NCI-H345 treated with DMSO at 0.1 percent for 48 hours (cell line): Measurements from ENCODE around the gene ELOVL1.
A peak's percentile ranks its signal among the peaks of the same experiment; 100 is the strongest.
"Not testable (repeated sequence)": the region's sequence is repeated elsewhere in the genome, so short reads cannot be mapped to it uniquely, and the experiment has no call there.

Experiments
- DNase-seq: peaks from one replicate; lab custom pipeline; 2025; ENCODE audit not compliant: unreplicated experiment; lab: John Stamatoyannopoulos, UW

ELOVL1 gene

GRCh38 chr1:43382027-43382779, 14.4 kb upstream of the ELOVL1 start:
- DNase-seq, result peak; percentile 28

- no peak for DNase-seq
Observed at GRCh38 chr1:43381612-43382011, 13.8 kb upstream of the ELOVL1 start.

GRCh38 chr1:43379476-43379875, 11.7 kb upstream of the ELOVL1 start:
- DNase-seq, result no peak

DNA sequence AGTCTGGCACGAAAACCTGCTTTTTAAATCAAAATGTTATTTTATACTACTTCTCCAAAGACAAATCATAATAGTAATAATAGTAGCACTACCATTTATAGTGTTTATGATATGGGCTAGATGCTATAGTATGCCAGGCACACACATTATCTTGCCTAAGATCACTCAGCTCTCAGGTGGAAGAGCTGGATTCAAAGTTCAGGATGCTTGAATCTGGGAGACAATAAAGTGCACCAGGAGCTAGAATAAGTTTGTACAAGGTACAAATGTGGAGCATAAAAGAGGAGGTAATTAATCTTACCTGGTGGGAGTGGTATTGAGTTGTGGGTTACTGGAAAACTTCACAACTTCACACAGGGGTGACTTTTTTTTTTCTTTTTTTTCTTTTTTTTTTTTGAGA, 10.0 kb upstream of the ELOVL1 start:
- no peak for DNase-seq

DNA sequence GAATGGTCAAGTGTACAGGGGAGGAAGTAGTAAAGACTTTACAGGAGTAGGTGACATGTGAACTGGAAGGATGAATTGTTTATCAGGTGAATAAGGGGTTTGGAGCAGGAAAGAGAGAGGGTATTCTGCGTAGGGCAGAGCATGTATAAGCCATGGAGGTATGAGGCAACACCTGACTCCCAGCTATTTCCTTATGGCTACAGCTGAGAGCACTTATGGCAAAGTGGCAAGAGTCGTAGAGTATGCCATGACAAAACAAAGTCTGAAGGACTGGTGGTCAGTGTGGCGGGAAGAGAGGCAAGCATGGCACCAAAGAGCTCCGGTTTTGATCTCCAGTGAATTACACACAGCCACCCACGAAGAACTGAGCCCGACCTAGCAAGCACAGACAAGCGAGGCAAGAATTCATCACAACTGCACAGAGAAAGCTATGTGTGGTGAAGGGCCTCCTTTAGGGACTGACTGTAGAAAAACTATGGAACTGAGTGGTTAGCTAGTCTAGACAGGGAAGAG, 9.0 kb upstream of the ELOVL1 start:
- DNase-seq, result no peak

DNA sequence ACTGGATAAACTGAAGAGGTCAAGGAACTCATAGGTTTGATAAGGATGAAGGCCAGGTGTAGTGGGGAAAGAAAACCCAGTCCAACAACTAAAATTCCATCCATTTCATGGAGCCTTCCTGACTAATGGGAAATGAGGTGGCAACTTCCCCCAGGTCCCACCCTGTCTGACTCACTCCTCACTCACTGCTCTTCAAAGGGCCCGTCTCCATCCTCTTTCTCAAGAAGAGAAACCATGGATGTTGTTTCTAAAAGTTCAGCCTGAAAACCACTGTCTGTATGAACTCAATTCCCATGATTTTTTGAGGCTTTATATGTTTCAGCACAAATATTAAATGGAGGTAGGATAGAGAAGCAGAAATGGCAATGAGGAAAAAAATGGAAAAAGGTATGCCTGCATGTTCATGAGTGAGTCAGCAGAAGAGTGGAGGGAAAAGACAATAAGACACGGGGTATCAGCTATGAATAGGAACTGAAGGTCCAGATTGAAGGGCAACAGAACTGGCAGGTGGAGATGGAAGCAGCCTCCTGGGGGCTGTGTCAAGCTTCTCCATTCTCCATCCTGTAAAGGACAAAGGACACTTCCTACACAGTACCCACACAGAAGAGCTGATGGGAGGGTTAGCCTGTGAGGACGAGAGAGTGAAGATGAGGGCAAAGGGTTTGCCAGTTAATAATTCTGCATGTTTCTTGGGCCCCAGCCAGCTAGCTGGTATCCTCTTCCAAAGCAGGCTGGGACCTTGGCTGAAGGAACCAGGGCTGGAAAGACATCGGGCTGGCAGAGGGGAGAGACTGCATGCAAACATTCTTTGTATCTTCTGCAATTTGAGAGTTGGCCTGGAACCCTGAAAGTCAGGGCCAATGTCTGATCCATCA, 5.5 kb upstream of the ELOVL1 start:
- DNase-seq, result no peak

GRCh38 chr1:43372172-43372571, 4.4 kb upstream of the ELOVL1 start:
- no peak for DNase-seq

DNA sequence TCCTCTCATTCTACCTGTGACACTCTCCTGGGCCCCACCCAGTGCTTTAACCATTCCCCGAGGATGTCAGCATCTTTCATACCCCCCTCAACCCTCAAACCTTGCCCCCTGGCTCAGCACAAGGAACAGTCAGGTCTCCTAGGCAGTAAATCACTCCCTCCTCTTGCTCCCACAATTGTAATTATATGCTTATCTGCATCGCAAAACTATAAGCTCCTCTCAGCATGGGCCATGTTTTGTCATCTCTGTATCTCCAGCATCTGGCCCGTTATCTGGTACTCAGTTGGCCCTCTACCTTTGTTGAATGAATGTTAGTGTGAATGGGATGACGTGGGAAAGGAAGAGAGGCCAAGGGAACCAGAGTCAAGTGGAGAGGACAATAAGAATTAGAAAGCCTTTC, 2.8 kb upstream of the ELOVL1 start:
- DNase-seq, result no peak

- not testable (repeated sequence) for DNase-seq
Observed at GRCh38 chr1:43369779-43370178, 2.0 kb upstream of the ELOVL1 start.

- no peak for DNase-seq
Observed at GRCh38 chr1:43368646-43369020, 822 bp upstream of the ELOVL1 start.

DNA sequence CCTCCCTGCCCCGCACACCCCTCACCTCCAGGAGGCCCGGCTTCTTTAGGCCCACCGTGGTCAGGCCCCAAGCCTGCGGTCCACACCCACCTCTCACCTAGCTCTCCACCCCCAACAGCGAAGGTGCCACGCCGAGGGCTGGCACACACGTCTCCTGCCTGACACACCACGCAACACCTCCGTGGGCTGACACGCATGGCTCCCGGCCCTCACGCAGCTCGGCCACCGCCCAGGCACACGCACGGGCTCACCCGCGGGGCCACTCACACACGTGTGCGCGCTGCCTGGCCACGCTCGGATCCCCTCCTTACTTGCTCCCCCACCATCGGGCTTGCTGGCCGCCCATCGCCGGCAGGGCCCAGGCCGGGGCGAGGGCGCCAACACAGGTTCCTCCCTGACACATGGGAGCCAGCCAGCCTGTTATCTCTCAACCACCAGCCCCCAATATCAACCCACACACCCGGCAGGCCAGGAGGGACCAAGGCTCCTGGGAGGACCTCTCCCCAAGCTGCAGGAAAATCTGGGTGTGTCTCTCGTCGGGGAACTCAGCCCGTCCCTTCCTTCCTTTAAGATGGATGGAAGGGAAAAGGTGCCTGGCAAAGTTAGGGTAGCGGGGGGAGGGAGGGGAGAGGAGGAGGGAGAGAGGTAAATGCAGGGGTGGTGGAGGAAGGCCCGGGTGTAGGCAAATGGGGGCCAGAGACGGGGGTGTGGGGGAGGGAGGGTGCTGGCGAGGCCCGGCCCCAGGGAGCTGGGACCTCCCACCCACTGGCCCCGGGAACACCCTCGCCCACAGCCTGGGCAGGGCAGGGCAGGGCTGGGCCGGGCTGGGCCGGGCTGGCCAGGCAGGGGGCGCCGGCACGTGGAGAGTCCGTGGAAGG, 546 bp downstream of the ELOVL1 start:
- no peak for DNase-seq

DNA sequence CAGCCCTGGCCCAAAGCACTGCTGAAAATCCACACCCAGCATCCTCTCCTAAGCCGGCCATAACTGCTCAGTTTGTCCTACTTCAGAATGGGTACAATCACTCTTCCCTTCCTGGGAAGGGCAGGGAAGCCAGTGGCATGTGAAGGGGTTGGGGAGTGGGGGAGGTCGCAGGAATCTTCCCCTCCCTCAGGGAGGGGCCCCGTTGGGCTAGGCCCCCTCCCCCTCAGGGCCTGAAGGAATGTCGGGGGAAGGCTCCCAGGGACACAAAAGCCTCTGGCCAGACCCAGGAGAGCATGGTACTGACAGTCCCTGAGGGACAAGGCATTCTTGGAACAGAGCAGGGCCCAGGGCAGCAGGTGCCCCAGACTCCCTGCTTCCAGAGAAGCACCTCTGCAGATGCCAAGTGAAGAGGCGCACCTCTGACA, 1.2 kb downstream of the ELOVL1 start:
- no peak for DNase-seq

DNA sequence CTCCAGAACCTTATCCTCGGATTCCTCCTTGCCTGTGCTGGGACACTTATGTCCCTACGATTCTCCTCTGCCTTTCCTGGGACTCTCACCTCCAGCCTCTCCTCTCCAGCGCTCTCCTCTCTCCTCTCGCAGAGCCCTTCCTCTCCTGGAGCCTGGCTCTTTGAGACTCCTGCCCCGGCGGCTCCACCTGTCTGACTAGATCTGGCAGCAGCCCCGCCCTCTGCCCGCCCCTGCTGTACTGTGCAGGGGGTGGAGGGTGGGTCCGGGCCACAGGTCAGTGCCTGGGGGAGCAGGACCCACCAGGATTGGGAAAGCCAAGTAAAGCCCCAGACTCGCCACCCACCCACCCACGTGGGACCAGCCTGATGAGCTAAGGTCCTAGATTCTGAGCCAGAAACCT, 1.6 kb downstream of the ELOVL1 start:
- DNase-seq, result no peak

DNA sequence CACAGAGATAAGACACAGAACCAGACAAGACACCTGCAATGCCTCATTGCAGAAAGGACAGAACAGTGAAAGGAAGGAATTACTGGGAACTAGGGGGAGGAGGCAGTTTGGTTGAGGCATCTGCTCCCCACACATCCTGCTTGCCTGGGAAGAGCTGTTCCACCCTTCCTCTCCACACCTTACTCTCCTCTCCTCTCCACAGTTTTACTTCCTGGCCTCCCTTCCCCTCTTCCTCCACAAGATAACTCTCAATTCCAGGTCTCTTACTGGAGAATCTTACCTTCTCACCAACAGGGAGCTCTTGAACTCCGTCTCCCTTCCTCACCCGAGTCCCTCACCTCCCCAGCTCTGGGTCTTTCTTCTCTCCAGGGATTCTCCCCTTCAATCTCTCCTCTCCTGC, 2.1 kb downstream of the ELOVL1 start:
- DNase-seq, result no peak

DNA sequence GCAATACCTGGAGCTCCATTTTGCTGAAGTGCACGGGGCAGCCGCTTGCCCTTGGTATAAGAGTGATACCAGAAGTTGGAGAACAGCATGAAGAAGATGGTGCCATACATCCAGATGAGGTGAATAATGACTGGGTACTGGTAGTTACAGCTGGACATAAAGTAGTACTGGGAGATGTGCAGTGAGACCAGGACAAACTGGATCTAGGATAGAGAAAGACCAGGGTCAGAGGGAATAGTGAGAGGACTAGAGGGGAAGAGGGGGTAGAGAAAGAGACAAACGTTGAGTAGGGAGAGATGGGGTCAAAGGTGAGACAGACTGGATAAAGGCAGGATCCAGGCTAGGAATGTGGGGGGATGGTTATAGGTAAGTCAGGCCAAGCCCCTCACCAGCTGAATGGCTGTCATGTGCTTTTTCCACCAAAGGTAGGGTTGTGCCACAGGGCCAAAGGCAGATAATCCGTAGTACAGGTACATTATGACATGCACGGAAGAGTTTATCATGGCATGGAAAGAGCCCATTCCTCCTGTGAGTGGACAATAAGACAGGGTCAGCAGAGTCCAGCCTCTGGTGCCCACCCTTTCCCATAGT, 3.8 kb downstream of the ELOVL1 start:
- no peak for DNase-seq

GRCh38 chr1:43363283-43363934, 4.4 kb downstream of the ELOVL1 start:
- DNase-seq, result no peak

GRCh38 chr1:43360616-43361015, 7.2 kb downstream of the ELOVL1 start:
- no peak for DNase-seq

- DNase-seq, result no peak
Observed at GRCh38 chr1:43359696-43360095, 8.1 kb downstream of the ELOVL1 start.

DNA sequence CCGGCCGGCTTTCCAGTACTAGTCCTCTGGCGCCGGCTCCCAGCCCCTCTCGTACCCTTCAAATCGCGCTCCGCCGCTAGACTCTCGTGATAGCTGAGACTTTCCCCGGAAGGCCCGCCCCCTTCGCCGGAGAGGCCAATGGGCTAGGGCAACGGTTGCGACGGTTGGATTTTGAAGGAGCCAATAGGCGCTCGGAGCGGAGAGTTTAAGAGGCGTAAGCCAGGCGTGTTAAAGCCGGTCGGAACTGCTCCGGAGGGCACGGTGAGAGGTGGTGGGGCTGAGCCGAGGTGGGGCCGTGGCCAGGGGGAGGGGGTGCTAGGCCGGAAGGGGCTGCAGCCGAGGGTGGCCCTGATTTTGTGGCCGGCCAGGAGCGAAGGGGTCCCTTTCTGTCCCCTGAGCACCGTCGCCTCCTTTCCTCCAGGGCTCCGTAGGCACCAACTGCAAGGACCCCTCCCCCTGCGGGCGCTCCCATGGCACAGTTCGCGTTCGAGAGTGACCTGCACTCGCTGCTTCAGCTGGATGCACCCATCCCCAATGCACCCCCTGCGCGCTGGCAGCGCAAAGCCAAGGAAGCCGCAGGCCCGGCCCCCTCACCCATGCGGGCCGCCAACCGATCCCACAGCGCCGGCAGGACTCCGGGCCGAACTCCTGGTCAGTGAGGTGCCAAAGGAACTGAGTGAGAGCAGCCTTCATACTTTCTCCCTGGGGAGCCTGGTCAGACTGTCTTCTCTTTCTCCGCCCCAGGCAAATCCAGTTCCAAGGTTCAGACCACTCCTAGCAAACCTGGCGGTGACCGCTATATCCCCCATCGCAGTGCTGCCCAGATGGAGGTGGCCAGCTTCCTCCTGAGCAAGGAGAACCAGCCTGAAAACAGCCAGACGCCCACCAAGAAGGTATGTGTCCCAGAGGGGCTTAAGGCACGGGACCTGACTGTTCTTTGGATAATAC, 8.8 kb downstream of the ELOVL1 start, which contains the start of gene CDC20:
Gene CDC20, plus strand, starts transcription at position 236 of the 948 bp plus-strand sequence. Its CDS starts 235 bp downstream, at position 471.
- peak; percentile 92 for DNase-seq
